A673 (cell line): ENCODE measurements around the gene APOOL. TPM values are rescaled to one million over a fixed set of nuclear protein-coding genes. Genes with fewer than 3 reads are reported as not detected.

ENCODE experiments used
- BruUV-seq: library from RNA; stranded (reverse); fragments of 400-500 nt; replicated peaks from 2 replicates; lab custom pipeline; 2021; lab: Mats Ljungman, UMichigan
- CTCF ChIA-PET: fragments of 300-600 bp; sonication (Branson Sonifier 250); formaldehyde crosslinking; loops from one replicate; lab custom pipeline; 2022; ENCODE audit warnings: antibody characterized with exemption; lab: Charles Lee
- POLR2A ChIA-PET: fragments of 300-600 bp; sonication (Branson Sonifier 250); formaldehyde crosslinking; loops from one replicate; lab custom pipeline; 2022; ENCODE audit warnings: antibody characterized with exemption; ENCODE audit not compliant: low non-redundant PET; lab: Charles Lee
- DNase-seq: peaks from one replicate; pipeline ENCODE4 v3.0.0-alpha.2; 2015; ENCODE audit warnings: low spot score
- H3K27ac ChIP-seq: fragments of 200-600 bp; sonication (generic); 2 replicates; pipeline ENCODE4 v1.5.1; 2016; ENCODE audit warnings: mixed run types, low read depth, mild to moderate bottlenecking, mixed read lengths, antibody characterized with exemption, low read length; ENCODE audit not compliant: poor library complexity, severe bottlenecking
- H3K27me3 ChIP-seq: fragments of 200-600 bp; sonication (generic); replicated peaks from 2 replicates; pipeline ENCODE4 v1.6.1; 2017; ENCODE audit warnings: mixed run types, low read depth, mild to moderate bottlenecking, mixed read lengths, antibody characterized with exemption, low read length; ENCODE audit not compliant: insufficient read depth, poor library complexity
- H3K36me3 ChIP-seq: fragments of 200-600 bp; sonication (generic); 2 replicates; pipeline ENCODE4 v1.6.1; 2016; ENCODE audit warnings: mixed run types, mild to moderate bottlenecking, mixed read lengths, antibody characterized with exemption, low read length; ENCODE audit not compliant: insufficient read depth, poor library complexity, severe bottlenecking
- H3K4me1 ChIP-seq: fragments of 200-600 bp; sonication (generic); 2 replicates; pipeline ENCODE4 v1.6.1; 2017; ENCODE audit warnings: mixed run types, mild to moderate bottlenecking, mixed read lengths, antibody characterized with exemption, low read length; ENCODE audit not compliant: insufficient read depth, poor library complexity, severe bottlenecking
- H3K4me3 ChIP-seq: fragments of 200-600 bp; sonication (generic); 2 replicates; pipeline ENCODE4 v1.5.1; 2016; ENCODE audit warnings: low read depth, mixed run types, mild to moderate bottlenecking, mixed read lengths, low read length; ENCODE audit not compliant: poor library complexity, severe bottlenecking
- H3K9me3 ChIP-seq: fragments of 200-600 bp; sonication (generic); 2 replicates; pipeline ENCODE4 v1.6.1; 2016; ENCODE audit warnings: mixed run types, low read depth, mild to moderate bottlenecking, mixed read lengths, antibody characterized with exemption, low read length; ENCODE audit not compliant: poor library complexity, severe bottlenecking
- CTCF ChIP-seq: fragments of 300-800, 200-600 bp; sonication (generic); conservative IDR thresholded peaks from 2 replicates; pipeline ENCODE4 v1.5.1; 2017; ENCODE audit warnings: low read depth, mild to moderate bottlenecking, antibody characterized with exemption, low read length, moderate library complexity, mixed read lengths
- EZH2 ChIP-seq: fragments of 200-600 bp; sonication (generic); IDR thresholded peaks from 2 replicates; pipeline ENCODE4 v1.6.1; 2017; ENCODE audit warnings: borderline replicate concordance, low read depth, mild to moderate bottlenecking, mixed read lengths, antibody characterized with exemption, low read length; ENCODE audit not compliant: poor library complexity, severe bottlenecking
- intact Hi-C: fragments of 100-400 bp; cut with micrococcal nuclease; formaldehyde crosslinking; loops from one replicate; pipeline ENCODE4 v1.10.0; 2022; ENCODE audit not compliant: unreplicated experiment
- total RNA-seq: library from RNA; stranded (reverse); gene quantifications from 2 replicates; pipeline ENCODE4 v1.2.3, GENCODE V29; 2021

The APOOL gene
- total RNA-seq, 1 experiment from 2014 or later = 22.6 TPM

DNA sequence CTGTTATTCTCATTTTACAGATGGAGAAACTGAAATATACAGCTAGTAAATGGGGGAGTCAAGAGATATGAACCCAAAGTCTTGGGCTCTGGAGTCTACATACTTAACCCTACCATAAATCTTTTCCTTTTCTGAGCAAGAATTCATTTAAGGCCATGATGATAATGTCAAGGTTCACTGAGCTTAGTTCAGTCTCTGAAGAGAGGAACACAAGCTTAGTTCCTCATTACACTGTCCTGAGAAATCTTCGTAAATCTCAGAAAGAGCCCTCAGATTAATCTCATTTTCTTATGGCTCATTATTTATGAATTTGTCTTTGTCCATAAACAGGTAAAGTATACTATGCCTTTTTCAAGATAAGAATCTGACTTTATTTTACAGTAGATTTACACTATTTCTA, 135.7 kb downstream of the APOOL start:
- TF ChIP-seq EZH2 (no peak), CTCF (no peak)
- no TSS peak for BruUV-seq
- POLR2A ChIA-PET = no interaction called here

GRCh38 chrX:85140964-85141363, 137.3 kb downstream of the APOOL start:
- H3K4me3 ChIP-seq = no peak overlapping the region
- no peaks in the 10 kb centered on the region for H3K9me3 ChIP-seq
- POLR2A ChIA-PET = no interaction called here
- BruUV-seq = no TSS peak
- TF ChIP-seq EZH2 (no peak), CTCF (no peak)
- intact Hi-C loops = no loop called here
- CTCF ChIA-PET = no interaction called here
- DNase-seq = no peak
- H3K4me1 ChIP-seq = no peaks in the 10 kb centered on the region
- no peak overlapping the region for H3K27ac ChIP-seq
- no peaks in the 10 kb centered on the region for H3K27me3 ChIP-seq
- no peaks in the 10 kb centered on the region for H3K36me3 ChIP-seq

More for the DNA sequence above, 135.7 kb downstream of the APOOL start:
- CTCF ChIA-PET = no interaction called here
- intact Hi-C loops = no loop called here
- no peak for DNase-seq
- Histone ChIP-seq H3K9me3 (no peaks in the 10 kb centered on the region), H3K27ac (no peak overlapping the region), H3K4me1 (no peaks in the 10 kb centered on the region), H3K36me3 (no peaks in the 10 kb centered on the region), H3K4me3 (no peak overlapping the region), H3K27me3 (no peaks in the 10 kb centered on the region)

Other genes with a start within 250 kb of the APOOL start
- gene SATL1, start 239.9 kb downstream of the APOOL start, total RNA-seq = 0.13 and 0.24 TPM in 2 replicates
- 21.0 and 22.4 TPM in 2 replicates for gene ZNF711, start 240.1 kb downstream of the APOOL start, total RNA-seq